GM19238 (cell line): ENCODE results near the gene CBFA2T2.
"Not testable (repeated sequence)": the region's sequence is repeated elsewhere in the genome, so short reads cannot be mapped to it uniquely, and the experiment has no call there.

Experiments
- DNase-seq: peaks from one replicate; pipeline ENCODE4 v3.0.0; 2011; ENCODE audit warnings: low spot score; ENCODE audit not compliant: insufficient read length

The CBFA2T2 gene

DNA sequence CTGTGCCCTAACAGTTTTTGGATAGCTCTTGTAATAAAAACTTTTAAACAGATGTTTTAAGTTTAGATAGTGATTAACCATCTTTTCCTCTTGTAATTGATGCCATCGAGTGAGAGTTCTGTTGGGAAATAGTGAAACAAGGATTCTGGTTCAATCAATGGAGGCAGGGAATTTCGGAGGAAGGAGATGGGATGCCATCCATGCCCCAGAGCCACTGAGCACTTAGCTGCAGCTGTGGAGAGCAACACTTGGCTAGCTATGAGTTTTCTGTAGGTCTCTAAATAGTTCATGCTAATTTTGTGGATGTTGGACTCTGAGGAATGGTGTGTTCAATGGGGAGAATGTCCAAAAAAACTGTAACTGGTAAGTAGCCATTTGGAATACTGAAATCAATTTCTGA lies 16.7 kb downstream of the CBFA2T2 start:
- no peak for DNase-seq

GRCh38 chr20:33507461-33507860 lies 17.6 kb downstream of the CBFA2T2 start:
- DNase-seq: no peak

- not testable (repeated sequence) for DNase-seq
Measured at GRCh38 chr20:33508015-33508414, 18.1 kb downstream of the CBFA2T2 start.

DNA sequence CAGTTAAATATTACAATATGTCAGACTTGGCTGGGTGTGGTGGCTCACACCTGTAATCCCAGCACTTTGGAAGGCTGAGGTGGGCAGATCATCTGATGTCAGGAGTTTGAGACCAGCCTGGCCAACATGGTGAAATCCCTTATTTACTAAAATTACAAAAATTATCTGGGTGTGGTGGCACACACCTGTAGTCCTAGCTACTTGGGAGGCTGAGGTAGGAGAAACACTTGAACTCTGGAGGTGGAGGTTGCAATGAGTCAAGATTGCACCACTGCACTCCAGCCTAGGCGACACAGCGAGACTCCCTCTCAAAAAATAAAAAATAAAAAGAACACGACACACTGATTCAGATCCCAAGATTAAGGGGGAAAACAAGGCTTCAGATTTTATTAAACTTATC lies 19.2 kb downstream of the CBFA2T2 start:
- DNase-seq: not testable (repeated sequence)

GRCh38 chr20:33511876-33512275 lies 22.0 kb downstream of the CBFA2T2 start:
- DNase-seq: not testable (repeated sequence)

DNA sequence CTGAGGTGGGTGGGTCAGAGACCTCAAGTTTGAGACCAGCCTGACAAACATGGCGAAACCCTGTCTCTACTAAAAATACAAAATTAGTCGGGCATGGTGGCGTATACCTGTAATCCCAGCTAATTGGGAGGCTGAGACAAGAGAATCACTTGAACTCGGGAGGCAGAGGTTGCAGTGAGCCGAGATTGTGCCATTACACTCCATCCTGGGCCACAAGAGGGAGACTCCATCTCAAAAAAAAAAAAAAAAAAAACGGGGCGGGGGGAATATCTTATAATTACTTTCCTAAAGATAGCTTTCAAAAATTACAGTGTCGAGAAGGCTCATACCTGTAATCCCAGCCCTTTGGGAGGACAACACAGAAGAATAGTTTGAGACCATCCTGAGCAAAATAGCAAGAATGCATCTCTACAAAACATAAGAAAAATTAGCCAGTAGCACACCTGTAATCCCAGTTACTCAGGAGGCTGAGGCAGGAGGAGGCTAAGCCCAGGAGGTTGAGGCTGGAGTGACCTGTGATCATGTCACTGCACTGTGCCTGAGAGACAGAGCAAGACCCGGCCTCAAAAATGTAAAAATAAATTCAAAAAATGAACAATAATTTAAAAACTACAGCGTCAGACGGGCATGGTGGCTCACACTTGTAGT lies 25.8 kb downstream of the CBFA2T2 start:
- no peak for DNase-seq

DNA sequence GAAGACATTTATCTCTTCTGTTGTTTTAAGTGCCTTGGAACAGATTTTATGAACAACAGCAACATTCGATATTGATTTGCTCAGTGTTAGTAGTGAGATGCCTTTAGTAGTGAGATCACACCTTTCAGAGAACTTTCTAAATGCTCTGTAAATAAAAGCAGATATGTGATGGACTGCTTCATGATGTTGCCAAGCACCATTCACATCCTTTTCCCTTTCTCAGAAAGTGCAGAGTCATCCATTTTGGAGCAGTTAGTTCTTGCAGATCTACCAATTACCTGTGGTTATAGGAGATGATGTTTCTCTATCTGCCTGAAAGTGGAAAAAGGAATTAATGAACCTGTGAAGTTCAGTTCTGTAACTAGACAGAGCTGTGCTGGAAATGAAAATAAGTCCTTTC lies 27.0 kb downstream of the CBFA2T2 start:
- no peak for DNase-seq

GRCh38 chr20:33518071-33518470 lies 28.2 kb downstream of the CBFA2T2 start:
- DNase-seq: no peak

GRCh38 chr20:33521461-33521860 lies 31.6 kb downstream of the CBFA2T2 start:
- no peak for DNase-seq

DNA sequence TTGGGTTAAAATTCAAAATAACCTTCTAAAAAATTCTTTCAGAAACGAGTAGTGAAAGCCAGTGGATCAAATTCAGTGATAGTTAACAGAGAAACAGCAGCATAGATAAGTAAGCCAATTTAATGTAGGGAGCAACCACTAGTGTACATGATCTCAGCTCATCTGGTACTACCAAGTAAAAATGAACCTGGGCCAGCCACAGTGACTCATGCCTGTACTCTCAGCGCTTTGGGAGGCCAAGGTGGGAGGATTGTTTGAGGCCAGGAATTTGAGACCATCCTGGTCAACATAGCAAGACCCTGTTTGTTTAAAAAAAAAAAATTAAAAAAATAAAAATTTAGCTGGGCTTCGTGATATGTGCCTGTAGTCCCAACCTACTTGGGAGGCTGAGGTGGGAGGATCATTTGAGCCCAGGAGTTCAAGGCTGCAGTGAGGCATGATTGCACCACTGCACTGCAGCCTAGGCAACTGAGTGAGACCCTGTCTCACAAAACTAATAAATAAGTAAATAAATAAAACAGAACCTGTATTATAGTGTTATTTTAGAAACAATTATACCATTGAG lies 32.4 kb downstream of the CBFA2T2 start:
- no peak for DNase-seq

GRCh38 chr20:33524261-33524660 lies 34.4 kb downstream of the CBFA2T2 start:
- DNase-seq: no peak

DNA sequence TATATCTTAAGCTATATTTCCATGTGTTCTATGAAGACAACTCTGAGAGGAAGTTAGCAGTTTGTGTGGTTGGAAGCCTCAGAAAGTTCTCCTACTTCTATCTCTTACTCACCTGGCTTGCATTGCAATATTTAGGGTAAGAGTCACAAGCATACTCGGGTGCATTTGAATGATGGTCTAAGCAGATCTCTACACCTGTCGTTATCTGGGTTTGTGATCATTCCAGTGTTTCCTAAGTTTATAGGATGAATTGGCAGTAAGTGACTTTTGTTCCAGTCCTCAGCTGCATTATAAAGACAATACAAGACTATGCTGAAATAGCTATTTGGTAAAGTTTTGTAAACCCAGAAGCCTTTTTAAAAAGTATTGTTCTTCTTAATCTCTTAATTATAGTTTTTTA lies 36.9 kb downstream of the CBFA2T2 start:
- no peak for DNase-seq

DNA sequence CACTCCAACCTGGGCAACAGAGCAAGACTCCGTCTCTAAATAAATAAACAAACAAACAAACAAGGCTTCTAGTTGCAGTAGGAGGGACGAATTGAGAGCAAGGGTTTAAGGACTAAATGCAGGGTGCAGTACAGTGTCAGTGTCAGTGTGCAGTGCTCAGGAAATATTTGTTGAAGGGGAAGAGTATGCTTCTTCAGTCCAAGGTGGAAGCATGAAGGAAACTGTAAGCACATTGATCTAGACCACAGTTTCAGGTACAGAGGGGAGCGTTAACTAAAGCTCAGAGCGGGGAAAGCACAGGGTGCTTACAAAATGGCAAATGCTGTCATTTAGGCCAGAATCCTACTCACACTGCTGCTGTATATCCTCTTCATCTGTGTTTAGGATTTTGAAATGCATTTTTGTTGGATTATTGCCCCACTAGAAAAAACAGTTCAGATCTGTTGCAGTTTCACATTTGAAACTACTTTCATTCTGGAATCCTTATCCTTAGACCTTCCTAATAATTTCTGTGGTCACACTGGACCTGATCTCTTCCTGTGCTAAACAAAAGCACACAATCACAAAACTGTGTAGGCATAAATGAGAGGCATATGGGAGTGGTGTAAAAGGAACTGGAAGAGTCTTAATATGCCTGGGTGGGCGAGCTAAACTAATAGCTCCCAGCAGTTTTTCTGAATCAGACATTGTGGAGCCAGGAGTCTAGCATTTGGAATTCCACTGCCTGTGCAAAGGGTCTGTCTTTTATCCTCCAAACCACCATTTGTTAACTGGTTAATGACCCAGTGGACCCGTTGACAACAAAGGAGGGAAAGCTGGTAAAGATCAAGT lies 41.4 kb downstream of the CBFA2T2 start:
- DNase-seq: no peak

GRCh38 chr20:33531885-33532284 lies 42.0 kb downstream of the CBFA2T2 start:
- DNase-seq: no peak

DNA sequence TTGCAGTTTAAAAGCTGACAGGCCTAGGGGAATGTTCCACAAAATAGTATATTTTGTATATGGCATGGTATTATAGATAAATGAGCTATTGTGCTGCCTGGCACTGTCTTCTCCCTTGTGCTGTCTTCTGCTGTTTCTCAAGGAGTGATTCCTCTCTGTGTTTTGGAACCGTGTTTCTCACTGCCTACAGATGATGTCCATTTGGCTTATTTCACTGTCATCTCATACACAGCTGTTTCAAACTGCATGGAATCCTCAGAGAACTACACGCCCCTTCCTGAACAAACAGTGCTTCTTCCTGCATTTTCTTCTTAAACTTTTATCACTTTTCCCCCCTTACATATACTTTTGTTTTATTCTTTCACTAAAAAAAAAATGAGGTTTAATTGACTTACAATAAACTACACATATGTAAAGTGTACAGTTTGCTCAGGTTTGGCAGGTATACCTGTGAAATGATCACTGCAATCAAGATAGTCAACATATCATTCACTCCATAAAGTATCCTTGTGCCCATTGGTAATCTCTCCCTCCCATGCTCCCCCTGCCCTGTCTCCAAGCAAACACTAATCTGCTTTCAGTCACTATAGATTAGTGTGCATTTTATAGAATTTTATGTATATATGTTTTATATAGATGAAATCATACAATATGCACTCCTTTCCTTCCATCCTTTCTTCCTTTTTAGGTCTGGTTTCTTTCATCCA lies 43.0 kb downstream of the CBFA2T2 start:
- DNase-seq: no peak

DNA sequence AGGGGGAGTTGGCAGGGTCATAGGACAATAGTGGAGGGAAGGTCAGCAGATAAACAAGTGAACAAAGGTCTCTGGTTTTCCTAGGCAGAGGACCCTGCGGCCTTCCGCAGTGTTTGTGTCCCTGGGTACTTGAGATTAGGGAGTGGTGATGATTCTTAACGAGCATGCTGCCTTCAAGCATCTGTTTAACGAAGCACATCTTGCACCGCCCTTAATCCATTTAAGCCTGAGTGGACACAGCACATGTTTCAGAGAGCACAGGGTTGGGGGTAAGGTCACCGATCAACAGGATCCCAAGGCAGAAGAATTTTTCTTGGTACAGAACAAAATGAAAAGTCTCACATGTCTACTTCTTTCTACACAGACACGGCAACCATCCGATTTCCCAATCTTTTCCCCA lies 45.8 kb downstream of the CBFA2T2 start:
- DNase-seq: not testable (repeated sequence)

GRCh38 chr20:33537608-33538007 lies 47.7 kb downstream of the CBFA2T2 start:
- DNase-seq: no peak

DNA sequence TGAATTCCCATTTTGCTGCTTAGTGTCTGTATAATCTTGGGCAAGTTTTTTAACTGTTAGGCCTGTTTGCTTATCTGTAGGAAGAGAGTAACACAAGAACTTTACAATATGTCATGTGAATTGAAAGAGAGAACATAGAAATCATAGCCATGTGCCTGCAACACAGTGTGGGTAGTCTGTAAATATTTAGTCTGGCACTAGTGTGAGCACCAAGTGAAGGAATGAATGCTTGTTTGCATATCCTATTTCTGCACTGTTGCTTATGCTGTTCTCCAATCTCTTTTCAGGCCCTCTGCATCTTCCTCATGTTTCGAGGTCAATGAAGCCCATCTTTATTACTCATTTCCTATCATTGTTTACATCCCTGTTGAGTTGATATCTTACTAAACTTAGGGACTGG lies 49.2 kb downstream of the CBFA2T2 start:
- DNase-seq: no peak

GRCh38 chr20:33540427-33540826 lies 50.5 kb downstream of the CBFA2T2 start:
- no peak for DNase-seq

DNA sequence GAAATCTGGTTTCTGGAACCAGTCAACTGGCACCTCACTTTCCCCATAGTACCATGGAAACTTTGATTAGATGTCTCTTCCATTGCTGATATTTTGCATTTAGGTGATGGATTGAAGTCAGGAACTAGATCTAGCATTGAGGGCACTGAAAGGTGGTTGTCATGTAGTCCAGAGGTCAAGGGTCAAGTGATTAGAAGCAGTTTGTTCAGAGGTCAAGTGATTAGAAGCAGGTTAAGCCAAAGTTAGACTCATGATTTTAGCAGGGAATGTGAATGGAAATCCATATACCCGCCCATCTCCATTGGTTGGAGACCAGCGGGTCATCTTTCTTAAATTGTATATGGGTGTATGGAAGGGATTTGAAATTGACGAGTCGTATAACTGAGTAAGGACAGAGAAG lies 51.2 kb downstream of the CBFA2T2 start:
- no peak for DNase-seq

GRCh38 chr20:33541797-33542196 lies 51.9 kb downstream of the CBFA2T2 start:
- DNase-seq: no peak

GRCh38 chr20:33545763-33546162 lies 55.9 kb downstream of the CBFA2T2 start:
- DNase-seq: no peak
